K562 (cell line): ENCODE measurements around the gene DAPK1. TPM values are rescaled to one million over a fixed set of nuclear protein-coding genes. Genes with fewer than 3 reads are reported as not detected.

Experiments
- CCNT2 ChIP-seq: IDR thresholded peaks from 2 replicates; pipeline ENCODE4 v1.6.1; 2011; ENCODE audit warnings: borderline replicate concordance, low read depth, mild to moderate bottlenecking, moderate library complexity, mixed read lengths, low read length; ENCODE audit not compliant: insufficient read length; ENCODE audit errors: extremely low read depth
- CSDE1 ChIP-seq, 2 experiments: fragments of 450-650 bp; IDR thresholded peaks; 2 replicates each; pipeline ENCODE4 v1.6.1; 2016; ENCODE audit warnings: mild to moderate bottlenecking in 1 of 2
- E4F1 ChIP-seq: fragments of 250-450 bp; sonication (Bioruptor Pico); IDR thresholded peaks from 2 replicates; pipeline ENCODE4 v1.5.0; 2021; ENCODE audit warnings: mild to moderate bottlenecking, borderline replicate concordance
- GABPB1 ChIP-seq: sonication (generic); formaldehyde crosslinking; IDR thresholded peaks from 2 replicates; pipeline ENCODE4 v1.8.0; 2022; ENCODE audit warnings: mild to moderate bottlenecking, missing genetic modification reagents
- GABPB2 ChIP-seq: fragments of 250-450 bp; sonication (Bioruptor Pico); conservative IDR thresholded peaks from 2 replicates; pipeline ENCODE4 v1.5.1; 2021; ENCODE audit warnings: mild to moderate bottlenecking
- GTF2F1 ChIP-seq: IDR thresholded peaks from 2 replicates; pipeline ENCODE4 v1.6.1; 2011; ENCODE audit warnings: low read depth, low read length, improper control_type of control experiment
- HDAC6 ChIP-seq: IDR thresholded peaks from 2 replicates; pipeline ENCODE4 v1.6.1; 2012; ENCODE audit warnings: low read depth, mild to moderate bottlenecking, control low read depth, inconsistent platforms, low read length, moderate library complexity
- HINFP ChIP-seq: fragments of 450-650 bp; conservative IDR thresholded peaks from 2 replicates; pipeline ENCODE4 v1.6.1; 2016; ENCODE audit warnings: missing genetic modification characterization, low read depth, mild to moderate bottlenecking, control low read depth, missing compliant biosample characterization
- MTF1 ChIP-seq: fragments of 250-450 bp; sonication (Bioruptor Pico); IDR thresholded peaks from 2 replicates; pipeline ENCODE4 v1.9.0; 2021; ENCODE audit warnings: moderate library complexity, mild to moderate bottlenecking, inconsistent platforms, borderline replicate concordance
- MYC ChIP-seq, 2 experiments: fragments of 250-450 bp in 1 of 2; sonication (Bioruptor Pico) in 1 of 2; IDR thresholded peaks; 2 replicates each; pipeline versions ENCODE4 v1.5.1 to v1.6.1; 2012 to 2021; ENCODE audit warnings: low read depth in 2 of 2, borderline replicate concordance in 1 of 2, improper control_type of control experiment in 1 of 2, low read length in 1 of 2, mild to moderate bottlenecking in 1 of 2, moderate library complexity in 1 of 2
- NCOA6 ChIP-seq: fragments of 450-650 bp; IDR thresholded peaks from 2 replicates; pipeline ENCODE4 v1.6.1; 2017; ENCODE audit warnings: mild to moderate bottlenecking
- NFE2L1 ChIP-seq: fragments of 450-650 bp; IDR thresholded peaks from 2 replicates; pipeline ENCODE4 v1.6.1; 2016; ENCODE audit warnings: missing genetic modification characterization, low read depth, mild to moderate bottlenecking, missing compliant biosample characterization, moderate library complexity, borderline replicate concordance
- NR2C2 ChIP-seq, 2 experiments: fragments of 200-800 bp in 1 of 2; sonication (Bioruptor generic) in 1 of 2; sonication (generic) in 1 of 2; formaldehyde crosslinking in 1 of 2; IDR thresholded peaks; 2 replicates each; pipeline versions ENCODE4 v1.6.1 to v1.8.0; 2016 to 2022; ENCODE audit warnings: mild to moderate bottlenecking in 1 of 2, missing compliant biosample characterization in 1 of 2, missing genetic modification characterization in 1 of 2, missing genetic modification reagents in 1 of 2
- SIRT6 ChIP-seq: IDR thresholded peaks from one replicate; pipeline ENCODE4 v1.6.1; 2012; ENCODE audit warnings: low read depth, mild to moderate bottlenecking, control low read depth, inconsistent platforms, low read length, moderate library complexity
- SMC3 ChIP-seq: conservative IDR thresholded peaks from 2 replicates; pipeline ENCODE4 v1.6.1; 2011; ENCODE audit warnings: low read depth, low read length, improper control_type of control experiment; ENCODE audit not compliant: insufficient read depth
- TFAP4 ChIP-seq: sonication (generic); formaldehyde crosslinking; IDR thresholded peaks from 2 replicates; pipeline ENCODE4 v1.8.0; 2022; ENCODE audit warnings: missing genetic modification reagents, mild to moderate bottlenecking, moderate library complexity, borderline replicate concordance
- U2AF1 ChIP-seq: fragments of 200-400 bp; formaldehyde crosslinking; optimal IDR thresholded peaks from 2 replicates; pipeline ENCODE3; 2017; ENCODE audit warnings: mild to moderate bottlenecking, low read depth, low read length, moderate library complexity
- ZKSCAN3 ChIP-seq: fragments of 250-450 bp; sonication (Bioruptor Pico); IDR thresholded peaks from 2 replicates; pipeline ENCODE4 v1.4.0; 2020
- ZNF561 ChIP-seq: fragments of 450-650 bp; formaldehyde crosslinking; conservative IDR thresholded peaks from 2 replicates; pipeline ENCODE4 v1.4.0; 2020; ENCODE audit warnings: mild to moderate bottlenecking, moderate library complexity
- ZNF780A ChIP-seq: fragments of 250-450 bp; sonication (Bioruptor Pico); IDR thresholded peaks from 2 replicates; pipeline ENCODE4 v1.5.0; 2021; ENCODE audit warnings: mild to moderate bottlenecking
- polyA plus RNA-seq, 8 experiments: library from polyadenylated mRNA; depleted of rRNA in 4 of 8; stranded (reverse) in 5 of 8; unstranded in 3 of 8; fragments of >200 nt; fragmentation: Nextera tagmentation in 2 of 8; fragmentation: Illumina TruSeq in 1 of 8; extraction: Ambion mirVana in 2 of 8; extraction: Trizol in 1 of 8; gene quantifications; 2 replicates each; pipeline versions ENCODE4 v1.2.1 to v1.2.3, GENCODE V29; 2011 to 2014; ENCODE audit warnings: inconsistent platforms in 1 of 8, missing spikeins in 1 of 8
- total RNA-seq, 7 experiments: library from RNA; depleted of rRNA in 6 of 7; stranded (reverse); fragments of >200 nt in 6 of 7; fragmentation: Illumina TruSeq in 2 of 7; extraction: Trizol in 2 of 7; gene quantifications; 2 replicates each; pipeline versions ENCODE4 v1.2.1 to v1.2.3, GENCODE V29; 2011 to 2021; ENCODE audit warnings: low replicate concordance in 1 of 7

Gene DAPK1
- total and polyA plus RNA-seq, 9 of the 15 experiments (the other 6 are each of a cell fraction or from before 2014, with no cell fraction given), result 1.7 to 26.4 (median 15.8) TPM

GRCh38 chr9:87713278-87713987 lies 215.8 kb downstream of the DAPK1 start (continued):
- TF ChIP-seq ZKSCAN3 (CRISPR knock-in tag) (no peak), HDAC6 (0 out of 2 replicates have a peak, but pooled peaks have one; percentile 40), HINFP (0 out of 2 replicates have a peak, but pooled peaks have one; percentile 22), NCOA6 (no peak), GABPB1 (CRISPR knock-in tag) (peak; percentile 40; the same call in 1 of the 2 replicates), GABPB2 (CRISPR knock-in tag) (no peak), ZNF780A (CRISPR knock-in tag) (no peak), NFE2L1 (peak; percentile 42), SIRT6 (no peak), NR2C2 (CRISPR knock-in tag; IDR thresholded peaks at IDR 0.05) (no peak), NR2C2 (tag; IDR thresholded peaks at IDR 0.05) (peak; percentile 79), MTF1 (CRISPR knock-in tag) (no peak), U2AF1 (no peak), CSDE1 (IDR thresholded peaks at IDR 0.05) (peak in 1 of 2 experiments; percentile 58; a peak in 1 of 4 replicates), SMC3 (no peak), GTF2F1 (no peak), TFAP4 (CRISPR knock-in tag) (peak; percentile 76; the same call in 1 of the 2 replicates), CCNT2 (no peak), ZNF561 (CRISPR knock-in tag) (no peak), MYC (IDR thresholded peaks at IDR 0.05; ENCODE audit: low read depth, low read length) (0 out of 2 replicates have a peak, but pooled peaks have one; percentile 31), MYC (CRISPR knock-in tag; IDR thresholded peaks at IDR 0.05; ENCODE audit: borderline replicate concordance, low read depth) (no peak), E4F1 (no peak)
